ENCODE data around the gene CDC73. TPM values are rescaled to one million over a fixed set of nuclear protein-coding genes. Genes with fewer than 3 reads are reported as not detected.

CDC73 gene
- total and polyA plus RNA-seq, 2 donors (not counting 3 experiments of a cell fraction or from before 2014, with no cell fraction given): 9.9 to 55.8 TPM

DNA sequence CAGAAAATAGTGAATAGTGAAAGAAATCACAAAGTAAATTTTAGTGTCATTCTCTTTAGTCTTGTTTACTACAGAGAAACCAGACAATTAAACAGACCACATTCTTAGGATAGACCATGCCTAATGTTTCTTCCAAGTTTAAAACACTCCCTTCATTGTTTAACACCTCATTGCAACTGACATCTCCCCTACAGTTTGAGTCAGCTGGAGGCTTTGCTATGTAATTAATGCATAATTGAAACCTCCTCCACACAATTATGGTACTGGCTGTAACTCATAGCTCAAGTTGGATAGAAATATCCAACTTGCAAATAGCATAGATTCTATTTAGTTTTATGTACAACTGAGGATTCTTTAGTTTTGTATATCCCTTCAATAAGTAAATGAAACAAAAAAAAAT, 99.8 kb downstream of the CDC73 start:
- Histone ChIP-seq H3K4me1 (ENCODE audit: control insufficient read depth, extremely low read depth, insufficient read depth, low read length) (no peaks in the 10 kb centered on the region), H2AFZ (ENCODE audit: low read depth, low read length) (no peak overlapping the region), H3K9ac (replicated peaks; ENCODE audit: extremely low read depth, insufficient read depth, low read length) (no peak overlapping the region), H3K4me3 (replicated peaks in 1 of 3; ENCODE audit: insufficient read depth in 1 of 3, low read depth in 1 of 3, low read length in 3 of 3) (no peak overlapping the region), H3K9me3 (replicated peaks; ENCODE audit: control insufficient read depth, insufficient read depth, low read length) (no peaks in the 10 kb centered on the region), H3K79me2 (ENCODE audit: control insufficient read depth, insufficient read depth, low read length) (peaks cover 14% of the 10 kb centered on the region), H3K9me1 (replicated peaks; ENCODE audit: control insufficient read depth, extremely low read depth, insufficient read depth, low read length) (no peaks in the 10 kb centered on the region), H3K27ac (ENCODE audit: insufficient read depth, low read depth, low read length) (no peak overlapping the region), H3K4me2 (ENCODE audit: insufficient read depth, low read length) (no peak overlapping the region), H3K36me3 (ENCODE audit: control insufficient read depth in 2 of 2, extremely low read depth in 1 of 2, insufficient read depth in 2 of 2, low read length in 2 of 2) (peaks cover 0 to 5% of the 10 kb centered on the region in 2 experiments), H3K27me3 (ENCODE audit: control insufficient read depth in 2 of 2, insufficient read depth in 2 of 2, low read length in 2 of 2) (no peaks in the 10 kb centered on the region), H4K20me1 (replicated peaks; ENCODE audit: control insufficient read depth, extremely low read depth, insufficient read depth, low read length) (no peaks in the 10 kb centered on the region)
- no TSS peak for BruUV-seq (replicated peaks)
- FAIRE-seq (no peak), DNase-seq (ENCODE audit: low read depth, low spot score) (no peak)
- no peak for TF ChIP-seq JUN (IDR thresholded peaks at IDR 0.05; ENCODE audit: borderline replicate concordance, insufficient read depth, insufficient read length, low read depth)
- TF ChIP-seq, protein P1, sequence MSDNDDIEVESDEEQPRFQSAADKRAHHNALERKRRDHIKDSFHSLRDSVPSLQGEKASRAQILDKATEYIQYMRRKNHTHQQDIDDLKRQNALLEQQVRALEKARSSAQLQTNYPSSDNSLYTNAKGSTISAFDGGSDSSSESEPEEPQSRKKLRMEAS (IDR thresholded peaks at IDR 0.05; ENCODE audit: insufficient read depth, insufficient read length): no peak
- TF ChIP-seq GATA2 (IDR thresholded peaks at IDR 0.05; ENCODE audit: insufficient read depth, insufficient read length, low read depth, low read length): no peak
- TF ChIP-seq POLR2AphosphoS5 (IDR thresholded peaks at IDR 0.05; ENCODE audit: insufficient read depth, low read depth, low read length): no peak
- no peak for TF ChIP-seq FOS (IDR thresholded peaks at IDR 0.05; ENCODE audit: borderline replicate concordance, insufficient read depth, low read length)
- no peak for TF ChIP-seq EZH2 (IDR thresholded peaks at IDR 0.05; ENCODE audit: borderline replicate concordance, low read depth, low read length, severe bottlenecking)
- TF ChIP-seq, protein P2, sequence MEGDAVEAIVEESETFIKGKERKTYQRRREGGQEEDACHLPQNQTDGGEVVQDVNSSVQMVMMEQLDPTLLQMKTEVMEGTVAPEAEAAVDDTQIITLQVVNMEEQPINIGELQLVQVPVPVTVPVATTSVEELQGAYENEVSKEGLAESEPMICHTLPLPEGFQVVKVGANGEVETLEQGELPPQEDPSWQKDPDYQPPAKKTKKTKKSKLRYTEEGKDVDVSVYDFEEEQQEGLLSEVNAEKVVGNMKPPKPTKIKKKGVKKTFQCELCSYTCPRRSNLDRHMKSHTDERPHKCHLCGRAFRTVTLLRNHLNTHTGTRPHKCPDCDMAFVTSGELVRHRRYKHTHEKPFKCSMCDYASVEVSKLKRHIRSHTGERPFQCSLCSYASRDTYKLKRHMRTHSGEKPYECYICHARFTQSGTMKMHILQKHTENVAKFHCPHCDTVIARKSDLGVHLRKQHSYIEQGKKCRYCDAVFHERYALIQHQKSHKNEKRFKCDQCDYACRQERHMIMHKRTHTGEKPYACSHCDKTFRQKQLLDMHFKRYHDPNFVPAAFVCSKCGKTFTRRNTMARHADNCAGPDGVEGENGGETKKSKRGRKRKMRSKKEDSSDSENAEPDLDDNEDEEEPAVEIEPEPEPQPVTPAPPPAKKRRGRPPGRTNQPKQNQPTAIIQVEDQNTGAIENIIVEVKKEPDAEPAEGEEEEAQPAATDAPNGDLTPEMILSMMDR (IDR thresholded peaks at IDR 0.05; ENCODE audit: extremely low read depth in 1 of 2, insufficient read depth in 1 of 2, low read depth in 1 of 2, low read length in 2 of 2): no peak
- TF ChIP-seq POLR2A (IDR thresholded peaks at IDR 0.05; ENCODE audit: low read depth, low read length): no peak
- CTCF ChIA-PET: interaction anchor here (1.5 kb wide), 1 partner anchor 12 kb away, joined by 6 read pairs; no protein-coding TSS in a partner anchor
- intact Hi-C loops (cut with micrococcal nuclease): loop anchor here (2.0 kb wide), 1 partner anchor 19 kb away; no protein-coding TSS in a partner anchor
- POLR2A ChIA-PET: no interaction called here
- dilution Hi-C loops (cut with MboI; ENCODE audit: extremely low pct_ligation_motif_present, low sequenced_read_pairs): no loop called here
